Vagina (tissue), 2 donors: ENCODE results near the gene NMT1.

Experiments used
- CTCF ChIP-seq, 3 experiments: fragments of 450-650 bp in 2 of 3; fragments of 200-600 bp in 1 of 3; sonication (generic) in 1 of 3; IDR thresholded peaks; one replicate each; pipeline ENCODE4 v1.5.1; 2017 to 2019; ENCODE audit warnings: antibody characterized with exemption in 3 of 3, mild to moderate bottlenecking in 2 of 3, moderate library complexity in 2 of 3
- POLR2A ChIP-seq, 2 donors: fragments of 450-650 bp; IDR thresholded peaks; one replicate each; pipeline ENCODE4 v1.6.1; 2017; ENCODE audit warnings: antibody characterized with exemption in 2 of 2, mild to moderate bottlenecking in 2 of 2, moderate library complexity in 2 of 2
- POLR2AphosphoS5 ChIP-seq, 2 donors: sonication (generic); formaldehyde crosslinking; IDR thresholded peaks; one replicate each; pipeline ENCODE4 v1.9.0; 2017; ENCODE audit warnings: antibody characterized with exemption in 2 of 2, mild to moderate bottlenecking in 2 of 2, low read depth in 1 of 2; ENCODE audit not compliant: insufficient read depth in 1 of 2

- TF ChIP-seq CTCF (IDR thresholded peaks at IDR 0.05) (no peak), POLR2A (IDR thresholded peaks at IDR 0.05) (no peak), POLR2AphosphoS5 (IDR thresholded peaks at IDR 0.05; ENCODE audit: insufficient read depth in 1 of 2, low read depth in 1 of 2) (no peak)
Observed at GRCh38 chr17:45111850-45112249, 50.7 kb downstream of the NMT1 start.
